PC-9 (cell line): ENCODE data around the gene OPN4.

Experiments
- EZH2 ChIP-seq: fragments of 200-600 bp; sonication (generic); IDR thresholded peaks from 2 replicates; pipeline ENCODE4 v1.8.0; 2017; ENCODE audit warnings: antibody characterized with exemption, low read depth
- TF ChIP-seq, protein P1 (sequence below): fragments of 200-600 bp; sonication (generic); conservative IDR thresholded peaks from 2 replicates; pipeline ENCODE4 v1.6.1; 2017; ENCODE audit warnings: mixed run types, antibody characterized with exemption, mild to moderate bottlenecking, moderate library complexity

GRCh38 chr10:86670290-86670811 is 16.0 kb downstream of the OPN4 start:
- TF ChIP-seq, protein P1, sequence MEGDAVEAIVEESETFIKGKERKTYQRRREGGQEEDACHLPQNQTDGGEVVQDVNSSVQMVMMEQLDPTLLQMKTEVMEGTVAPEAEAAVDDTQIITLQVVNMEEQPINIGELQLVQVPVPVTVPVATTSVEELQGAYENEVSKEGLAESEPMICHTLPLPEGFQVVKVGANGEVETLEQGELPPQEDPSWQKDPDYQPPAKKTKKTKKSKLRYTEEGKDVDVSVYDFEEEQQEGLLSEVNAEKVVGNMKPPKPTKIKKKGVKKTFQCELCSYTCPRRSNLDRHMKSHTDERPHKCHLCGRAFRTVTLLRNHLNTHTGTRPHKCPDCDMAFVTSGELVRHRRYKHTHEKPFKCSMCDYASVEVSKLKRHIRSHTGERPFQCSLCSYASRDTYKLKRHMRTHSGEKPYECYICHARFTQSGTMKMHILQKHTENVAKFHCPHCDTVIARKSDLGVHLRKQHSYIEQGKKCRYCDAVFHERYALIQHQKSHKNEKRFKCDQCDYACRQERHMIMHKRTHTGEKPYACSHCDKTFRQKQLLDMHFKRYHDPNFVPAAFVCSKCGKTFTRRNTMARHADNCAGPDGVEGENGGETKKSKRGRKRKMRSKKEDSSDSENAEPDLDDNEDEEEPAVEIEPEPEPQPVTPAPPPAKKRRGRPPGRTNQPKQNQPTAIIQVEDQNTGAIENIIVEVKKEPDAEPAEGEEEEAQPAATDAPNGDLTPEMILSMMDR, result no peak
- no peak for TF ChIP-seq EZH2
